Smooth muscle cell of the brain vasculature (primary cell): ENCODE measurements around the gene CCDC39.
A peak's percentile ranks its signal among the peaks of the same experiment; 100 is the strongest.
"Not testable (repeated sequence)": the region's sequence is repeated elsewhere in the genome, so short reads cannot be mapped to it uniquely, and the experiment has no call there.

Source experiments
- DNase-seq: peaks from one replicate; pipeline ENCODE4 v3.0.0-alpha.2; 2012; ENCODE audit warnings: low read depth, low spot score

Gene CCDC39

DNA sequence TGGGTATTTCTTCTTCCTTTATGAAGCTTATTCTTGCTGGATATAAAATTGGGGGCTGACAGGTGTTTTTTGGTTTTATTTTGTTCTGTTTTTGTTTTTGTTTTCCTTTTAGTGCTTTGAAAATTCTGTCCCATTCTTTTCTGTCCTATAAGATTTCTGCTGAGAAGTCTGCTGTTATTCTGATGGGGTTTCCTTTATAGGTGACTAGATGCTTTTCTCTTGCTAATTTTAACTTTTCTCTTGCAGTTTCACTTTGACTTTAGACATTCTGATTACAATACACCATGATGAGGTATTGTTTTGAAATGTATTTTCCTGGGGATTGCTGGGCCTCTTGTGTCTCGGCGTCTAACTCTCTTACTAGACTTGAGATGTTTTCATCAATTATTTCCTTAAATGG lies 54.6 kb downstream of the CCDC39 start:
- no peak for DNase-seq

DNA sequence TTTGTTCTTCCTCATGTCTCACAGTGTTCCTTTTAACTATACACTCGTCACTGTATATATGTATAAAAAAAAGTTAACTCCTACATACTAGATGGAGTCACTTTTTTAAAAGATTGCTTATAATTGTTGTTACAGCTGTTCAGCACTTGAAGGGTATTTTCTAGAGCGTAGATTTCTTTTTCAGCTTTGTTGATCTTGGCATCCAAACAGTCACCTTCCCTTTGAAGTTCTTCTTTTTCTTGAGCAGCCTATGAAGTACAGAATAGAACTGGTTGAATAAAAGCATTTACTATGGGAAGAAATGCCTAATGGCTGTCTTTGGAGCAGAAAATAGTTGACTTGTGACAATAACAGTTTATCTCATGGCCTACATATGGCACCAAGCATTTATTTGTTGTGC lies 59.6 kb downstream of the CCDC39 start:
- no peak for DNase-seq

DNA sequence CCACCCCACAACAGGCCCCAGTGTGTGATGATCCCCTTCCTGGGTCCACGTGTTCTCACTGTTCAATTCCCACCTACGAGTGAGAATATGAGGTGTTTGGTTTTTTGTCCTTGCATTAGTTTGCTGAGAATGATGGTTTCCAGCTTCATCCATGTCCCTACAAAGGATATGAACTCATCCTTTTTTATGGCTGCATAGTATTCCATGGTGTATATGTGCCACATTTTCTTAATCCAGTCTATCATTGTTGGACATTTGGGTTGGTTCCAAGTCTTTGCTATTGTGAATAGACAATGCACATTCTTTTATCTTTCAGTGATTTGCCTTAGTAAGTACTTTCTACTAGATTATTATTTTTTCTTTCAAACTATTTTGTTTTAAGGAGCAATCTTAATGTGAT lies 60.7 kb downstream of the CCDC39 start:
- not testable (repeated sequence) for DNase-seq

DNA sequence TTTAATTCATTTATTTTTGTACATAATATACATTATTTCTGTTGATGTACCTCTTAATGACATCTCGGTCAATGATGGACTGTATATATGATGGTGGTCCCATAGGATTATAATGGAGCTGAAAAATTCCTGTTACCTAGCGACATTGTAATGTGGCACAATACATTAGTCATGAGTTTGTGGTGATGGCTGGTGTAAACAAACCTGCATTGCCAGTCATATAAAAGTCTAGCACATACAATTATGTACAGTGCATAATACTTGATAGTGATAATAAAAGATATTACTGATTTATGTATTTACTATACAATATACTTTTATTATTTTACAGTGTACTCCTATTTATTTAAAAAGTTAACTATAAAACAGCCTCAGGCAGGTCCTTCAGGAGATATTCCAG lies 62.2 kb downstream of the CCDC39 start:
- no peak for DNase-seq

DNA sequence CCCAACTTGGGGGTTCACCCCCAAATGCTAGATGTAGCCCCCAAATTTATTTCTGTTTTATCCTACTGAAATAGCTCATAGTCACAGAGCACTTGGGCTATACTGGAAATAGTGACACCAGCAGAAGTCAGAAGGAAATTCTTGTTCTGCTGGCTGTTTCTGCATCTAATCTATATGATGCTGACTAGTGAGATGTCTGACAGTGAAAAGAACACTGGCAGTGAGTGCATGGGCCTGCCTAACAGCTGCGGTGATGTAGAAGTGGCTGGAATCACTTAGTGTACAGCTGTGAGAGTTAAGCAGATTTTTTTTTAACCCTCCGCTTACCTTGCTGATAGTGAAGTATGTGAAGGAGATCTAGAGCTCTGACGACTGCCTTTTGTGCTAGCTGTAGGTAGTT lies 63.3 kb downstream of the CCDC39 start:
- DNase-seq, result no peak

DNA sequence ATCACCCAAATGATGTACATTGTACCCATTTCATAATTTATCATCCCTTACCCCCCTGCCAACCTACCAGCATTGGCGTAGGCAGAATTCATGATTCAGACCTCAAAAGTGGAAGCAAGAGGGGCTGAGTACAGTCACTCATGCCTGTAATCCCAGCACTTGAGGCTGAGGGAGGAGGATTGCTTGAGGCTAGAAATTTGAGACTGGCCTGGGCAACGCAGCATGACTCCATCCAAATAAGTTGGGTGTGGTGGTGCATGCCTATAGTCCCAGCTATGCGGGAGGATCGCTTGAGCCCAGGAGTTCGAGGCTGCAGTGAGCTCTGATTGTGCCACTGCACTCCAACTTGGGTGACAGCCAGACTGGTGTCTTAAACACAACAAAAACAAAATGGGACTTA lies 66.9 kb downstream of the CCDC39 start:
- DNase-seq, result no peak

DNA sequence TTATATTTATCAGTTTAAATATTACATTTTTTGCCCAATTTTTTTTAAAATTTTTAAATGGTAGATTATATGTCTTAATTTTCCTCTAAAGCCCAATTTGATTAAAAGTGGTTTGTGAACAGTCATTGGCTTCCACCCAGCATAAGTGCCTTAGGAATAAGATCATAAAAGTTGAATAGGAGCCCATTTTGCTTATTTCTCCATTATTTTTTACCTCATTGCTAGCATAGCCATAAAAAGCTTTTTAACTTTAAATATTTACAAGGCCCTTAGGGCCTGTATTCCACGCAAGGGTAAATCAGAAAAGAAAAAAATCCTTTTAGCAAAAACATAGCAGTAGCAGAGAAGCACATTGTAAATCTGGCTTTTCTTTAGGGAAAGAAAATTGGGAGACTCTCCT lies 68.3 kb downstream of the CCDC39 start:
- DNase-seq, result no peak

DNA sequence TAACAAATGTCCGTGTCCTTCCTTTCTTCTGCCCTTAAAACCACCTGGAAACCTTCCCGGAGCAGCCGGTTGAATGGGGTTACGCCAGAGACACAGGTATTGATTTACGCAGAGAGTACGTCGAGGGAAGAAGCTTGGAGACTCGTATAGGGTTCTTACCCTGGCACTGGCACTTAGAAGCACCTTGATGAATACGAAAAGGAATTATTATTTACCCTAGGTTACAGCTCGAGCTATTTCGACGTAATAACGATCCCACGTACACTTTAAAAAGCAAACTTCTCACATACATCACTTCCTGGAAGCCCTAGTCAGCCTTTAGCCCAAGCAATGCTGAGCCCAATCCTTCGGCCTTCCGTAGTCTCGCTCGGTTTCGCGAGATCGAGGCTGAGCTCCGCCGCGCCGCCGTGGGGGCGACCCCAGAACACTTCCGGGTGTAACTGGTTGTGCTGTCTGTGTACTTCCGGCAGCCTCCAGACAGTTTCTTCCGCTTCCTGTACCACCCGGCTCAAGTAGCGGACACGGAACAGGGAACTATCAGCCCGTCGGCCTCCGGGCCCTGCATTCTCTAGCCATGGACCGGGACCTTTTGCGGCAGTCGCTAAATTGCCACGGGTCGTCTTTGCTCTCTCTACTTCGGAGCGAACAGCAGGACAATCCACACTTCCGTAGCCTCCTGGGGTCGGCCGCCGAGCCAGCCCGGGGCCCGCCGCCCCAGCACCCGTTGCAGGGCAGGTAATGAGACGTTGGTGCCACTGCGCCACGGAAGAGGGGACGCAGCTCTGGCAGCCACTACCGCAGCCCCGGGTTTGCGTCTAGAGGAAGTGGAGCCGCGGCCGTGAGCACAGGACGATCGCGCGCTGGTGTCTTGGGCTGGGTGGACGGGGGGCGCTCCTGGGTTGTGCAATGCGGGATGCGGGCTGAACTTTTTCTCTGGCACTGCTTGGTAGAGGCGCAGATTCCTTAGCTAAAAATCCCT lies 77.3 kb downstream of the CCDC39 start, which contains the start of gene TTC14:
TSS of gene TTC14 (plus strand) at position 476 of the 979 bp plus-strand sequence. CDS start at position 575, 99 bp downstream.
- DNase-seq, result peak; percentile 84

DNA sequence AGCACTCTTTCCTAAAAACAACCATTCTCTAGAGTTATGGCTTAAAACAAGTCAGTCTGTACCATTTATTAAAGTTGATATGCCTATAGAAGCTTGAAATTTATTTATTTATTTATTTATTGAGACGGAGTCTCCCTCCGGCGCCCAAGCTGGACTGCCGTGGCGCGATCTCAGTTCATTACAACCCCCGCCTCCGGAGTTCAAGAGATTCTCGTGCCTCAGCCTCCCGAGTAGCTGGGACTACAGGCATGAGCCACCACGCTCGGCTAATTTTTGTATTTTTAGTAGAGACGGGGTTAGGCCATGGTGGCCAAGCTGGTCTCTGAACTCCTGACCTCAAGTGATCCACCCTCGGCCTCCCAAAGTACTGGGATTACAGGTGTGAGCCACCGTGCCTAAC lies 78.8 kb downstream of the CCDC39 start:
- no peak for DNase-seq

DNA sequence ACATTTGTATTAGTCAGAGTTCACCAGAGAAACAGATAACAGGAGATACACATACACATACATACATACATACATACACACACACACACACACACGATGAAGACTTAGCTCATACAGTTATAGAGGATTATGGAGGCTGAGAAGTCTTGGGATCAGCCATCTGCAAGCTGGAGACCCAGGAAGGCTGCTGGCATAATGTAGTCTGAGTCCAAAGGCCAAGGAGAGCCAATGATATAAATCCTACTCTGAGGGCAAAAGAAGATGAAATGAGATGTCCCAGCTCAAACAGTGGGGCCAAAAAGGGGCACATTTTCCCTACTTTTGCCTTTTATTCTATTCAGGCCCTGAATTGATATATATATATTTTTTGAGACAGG lies 83.7 kb downstream of the CCDC39 start:
- DNase-seq, result no peak

DNA sequence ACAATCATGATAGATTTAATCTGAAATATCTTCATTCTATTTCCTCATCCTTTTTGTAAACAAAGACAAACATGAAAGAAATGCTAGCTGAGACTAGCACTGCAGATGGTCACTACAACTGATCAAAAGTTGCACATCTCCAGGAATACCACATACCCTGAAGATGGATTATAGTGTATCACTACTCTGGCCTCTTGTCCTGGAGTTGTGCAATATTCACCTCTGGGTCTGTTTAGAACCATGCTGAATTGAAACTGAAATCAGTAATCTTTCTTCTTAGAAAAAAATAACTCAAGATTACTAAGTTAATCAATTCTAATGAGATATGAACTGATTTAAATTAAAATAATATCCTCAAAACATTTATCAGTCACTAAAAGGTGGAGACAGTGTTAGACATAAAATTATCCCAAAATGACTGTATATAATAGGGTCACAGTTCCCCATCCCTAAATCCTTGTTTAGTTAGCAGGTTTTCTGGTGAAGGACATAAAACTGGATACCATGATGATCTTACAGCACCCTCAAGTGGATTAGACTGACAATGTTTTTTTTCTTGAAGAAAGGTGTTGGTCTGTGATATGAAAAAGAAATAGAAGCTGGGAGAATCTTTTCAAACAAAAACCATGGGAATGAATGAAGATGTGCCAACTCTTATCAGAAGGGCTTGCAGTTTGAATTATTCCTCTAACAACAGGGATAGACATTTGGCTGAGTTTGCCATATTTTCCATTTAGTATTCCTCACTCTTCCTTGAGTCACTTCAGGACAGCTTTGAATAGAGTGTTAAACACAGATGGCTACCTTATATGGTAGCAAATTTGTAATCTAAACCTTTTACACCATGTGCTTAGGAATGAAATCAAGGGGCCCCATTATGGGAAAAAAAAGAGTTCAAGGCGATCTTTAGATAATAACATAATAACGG lies 84.4 kb downstream of the CCDC39 start:
- no peak for DNase-seq

DNA sequence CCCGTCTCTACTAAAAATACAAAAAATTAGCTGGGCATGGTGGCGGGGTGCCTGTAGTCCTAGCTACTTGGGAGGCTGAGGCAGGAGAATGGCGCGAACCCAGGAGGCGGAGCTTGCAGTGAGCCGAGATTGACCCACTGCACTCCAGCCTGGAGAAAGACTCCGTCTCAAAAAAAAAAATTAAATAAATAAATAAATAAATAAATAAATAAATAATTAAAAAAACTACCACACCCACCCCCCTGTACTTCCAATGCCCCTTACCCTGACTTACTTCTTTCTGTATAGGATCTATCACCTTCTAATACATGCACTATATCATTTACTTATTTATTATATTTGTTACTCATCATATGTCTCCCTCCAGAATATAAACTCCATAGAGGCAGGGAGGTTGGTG lies 85.7 kb downstream of the CCDC39 start:
- not testable (repeated sequence) for DNase-seq

DNA sequence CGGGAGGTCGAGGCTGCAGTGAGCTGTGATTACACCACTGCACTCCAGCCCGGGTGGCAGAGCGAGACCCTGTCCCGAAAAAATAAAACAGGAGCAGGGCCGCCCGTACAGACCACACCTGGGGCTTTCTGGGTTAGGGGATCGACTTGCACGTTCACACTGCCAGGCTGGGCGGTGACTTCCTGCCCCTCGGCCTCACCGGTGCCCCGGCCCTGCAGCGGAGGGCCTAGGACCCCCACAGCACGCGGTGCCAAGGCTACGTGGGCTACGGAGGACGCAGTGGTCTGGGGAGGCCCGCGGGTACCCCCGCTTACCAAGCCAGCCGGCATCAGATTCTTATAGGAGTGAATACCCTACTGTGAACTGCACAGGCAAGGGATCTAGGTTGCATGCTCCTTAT lies 88.9 kb downstream of the CCDC39 start:
- DNase-seq, result no peak

DNA sequence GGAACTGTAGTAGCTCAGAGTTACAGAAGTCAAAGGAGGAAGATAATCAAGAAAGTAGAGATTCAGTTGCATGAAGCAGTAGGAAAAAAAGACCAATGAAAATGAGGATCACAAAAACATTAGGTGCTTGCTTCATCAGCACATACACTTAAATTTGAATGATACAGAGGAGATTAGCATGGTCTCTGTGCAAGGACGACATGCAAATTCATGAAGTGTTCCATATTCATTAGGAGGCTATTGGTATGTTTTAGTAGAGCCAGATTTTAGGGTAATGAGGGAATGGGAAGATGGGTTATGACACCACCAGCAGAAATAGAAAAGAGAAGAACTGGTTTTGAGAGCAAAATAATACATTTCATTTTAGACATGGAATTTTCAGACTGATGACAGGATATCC lies 98.4 kb downstream of the CCDC39 start:
- no peak for DNase-seq

DNA sequence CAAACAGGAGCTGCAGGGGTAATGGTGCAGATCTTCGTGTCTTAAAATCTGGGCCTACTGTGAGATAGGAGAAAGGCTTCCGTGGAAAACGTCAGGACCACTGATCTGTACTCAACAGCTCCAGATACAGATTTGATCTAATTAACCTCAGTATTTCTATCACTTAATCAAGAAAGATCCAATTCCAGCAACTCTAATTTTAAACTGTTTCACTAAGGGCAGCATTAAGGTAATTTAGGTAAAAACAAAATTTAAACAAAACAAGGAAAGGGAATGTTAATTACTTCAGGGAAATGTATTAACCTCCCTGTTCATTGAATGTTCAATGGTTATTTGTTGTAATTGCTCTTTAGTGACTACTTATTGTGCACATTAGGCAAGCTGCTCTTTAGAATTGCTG lies 103.7 kb downstream of the CCDC39 start:
- no peak for DNase-seq

DNA sequence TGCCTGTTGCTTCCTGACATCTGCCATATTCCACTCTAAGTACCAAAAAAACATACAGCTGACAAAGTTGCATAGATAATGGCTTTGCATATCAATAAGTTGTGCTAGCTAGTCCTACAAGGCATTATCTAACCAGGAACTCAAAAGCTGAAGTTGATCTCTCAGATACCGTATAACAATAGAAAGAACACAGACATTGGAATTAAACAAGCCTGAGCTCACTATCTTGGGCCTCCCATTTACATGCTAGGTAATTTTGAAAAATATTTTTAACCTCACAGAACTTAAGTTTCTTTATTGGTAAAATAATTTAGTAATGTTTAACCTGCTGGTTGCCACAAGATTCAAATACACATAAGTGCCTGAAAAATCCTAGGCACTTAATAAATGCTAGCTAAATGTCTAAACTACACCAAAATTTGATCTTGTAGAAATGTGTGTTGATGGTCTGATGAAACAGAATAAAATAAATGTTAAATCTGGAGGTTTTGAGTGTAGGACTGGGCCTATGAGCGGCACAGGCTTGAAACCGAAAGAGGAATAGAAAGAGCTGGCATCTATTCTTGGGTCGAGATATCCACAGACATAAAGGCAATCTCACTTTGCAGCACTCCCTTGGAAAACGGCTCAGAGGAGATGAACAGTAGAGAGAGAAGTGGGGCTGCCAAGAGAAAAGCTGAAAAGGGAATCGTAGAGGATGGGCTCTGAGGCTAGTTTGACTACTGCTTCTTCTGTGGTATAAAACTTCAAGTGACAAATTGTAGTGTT lies 107.3 kb downstream of the CCDC39 start:
- DNase-seq, result no peak

DNA sequence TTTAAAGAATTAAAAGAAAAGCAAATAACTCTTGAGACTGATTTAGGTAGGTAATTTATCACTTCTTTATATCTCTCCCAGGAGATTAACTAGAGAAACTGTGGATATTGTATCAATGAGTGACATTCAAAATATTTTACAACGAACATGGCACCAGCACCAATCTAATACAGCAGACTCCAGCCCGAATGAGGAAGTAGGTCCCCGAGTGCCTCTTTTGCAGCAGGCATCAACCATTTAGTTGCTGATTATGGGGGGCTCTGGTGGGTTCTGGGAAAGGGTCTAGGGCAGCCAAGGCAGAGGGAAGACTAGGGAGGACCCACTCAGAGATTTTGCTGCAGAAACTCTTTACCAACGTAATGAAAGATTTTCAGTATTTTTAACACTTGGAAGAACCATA lies 109.1 kb downstream of the CCDC39 start:
- DNase-seq, result no peak

DNA sequence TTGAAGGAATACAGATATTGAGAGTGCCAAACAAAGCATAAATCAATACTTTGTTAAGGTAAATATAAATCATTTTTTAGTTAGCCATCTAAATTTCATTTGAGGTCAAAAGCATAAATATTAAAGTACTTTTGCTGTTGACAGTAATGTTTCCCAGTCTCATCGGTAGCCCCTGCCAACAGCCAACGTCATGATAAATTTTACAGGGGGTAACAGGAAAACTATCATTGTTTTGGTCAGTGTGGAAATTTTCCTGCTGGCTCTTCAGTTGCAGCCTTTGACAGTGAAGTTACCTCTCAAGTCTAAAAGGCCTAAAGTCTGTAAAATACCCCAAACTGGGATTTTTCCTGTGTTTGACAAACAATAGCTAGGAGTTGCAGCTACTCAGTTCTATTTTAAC lies 114.6 kb downstream of the CCDC39 start:
- no peak for DNase-seq
